Activated naive CD4-positive, alpha-beta T cell treated with anti-CD3 and anti-CD28 coated beads for 36 hours (primary cell): ENCODE measurements around the gene DNAI2. TPM values are rescaled to one million over a fixed set of nuclear protein-coding genes. Genes with fewer than 3 reads are reported as not detected.

Source experiments
- CTCF ChIA-PET: fragments of 350-600 bp; sonication (Branson Sonifier 250); formaldehyde crosslinking; loops from one replicate; lab custom pipeline; 2021; ENCODE audit warnings: antibody characterized with exemption; lab: Charles Lee
- DNase-seq: peaks from one replicate; pipeline ENCODE4 v3.0.0-alpha.2; 2020
- H3K27ac Mint-ChIP-seq: one replicate; pipeline ENCODE4 v1.8.0; 2021; ENCODE audit warnings: mild to moderate bottlenecking, mixed read lengths
- H3K27me3 Mint-ChIP-seq: one replicate; pipeline ENCODE4 v1.8.0; 2021; ENCODE audit warnings: low read depth, mixed read lengths
- H3K36me3 Mint-ChIP-seq: one replicate; pipeline ENCODE4 v1.8.0; 2021; ENCODE audit warnings: low read depth, mixed read lengths
- H3K4me1 Mint-ChIP-seq: one replicate; pipeline ENCODE4 v1.8.0; 2021; ENCODE audit warnings: low read depth, mixed read lengths
- H3K4me3 Mint-ChIP-seq: one replicate; pipeline ENCODE4 v1.8.0; 2021; ENCODE audit warnings: mild to moderate bottlenecking, moderate library complexity, mixed read lengths
- H3K9me3 Mint-ChIP-seq: one replicate; pipeline ENCODE4 v1.8.0; 2021; ENCODE audit warnings: mixed read lengths
- intact Hi-C: fragments of 100-400 bp; cut with micrococcal nuclease; formaldehyde crosslinking; loops from one replicate; pipeline ENCODE4 v1.15.1; 2023
- total RNA-seq, 2 experiments: library from RNA; stranded (reverse); gene quantifications; one replicate each; pipeline ENCODE4 v1.2.3, GENCODE V29; 2021

Gene DNAI2
- total RNA-seq, 2 experiments from 2014 or later, result 0.12 to 0.25 TPM

GRCh38 chr17:74299226-74300009 lies 25.4 kb downstream of the DNAI2 start:
- Mint-ChIP-seq H3K9me3 (peaks cover 2% of the 10 kb centered on the region), H3K27me3 (no peaks in the 10 kb centered on the region), H3K36me3 (no peaks in the 10 kb centered on the region), H3K4me1 (peaks cover 14% of the 10 kb centered on the region), H3K4me3 (no peak overlapping the region), H3K27ac (no peak overlapping the region)
- intact Hi-C loops, result no loop called here
- DNase-seq, result no peak
- CTCF ChIA-PET, result interaction anchor here (1.0 to 2.0 kb wide), 7 partner anchors 11 to 86 kb away, joined by 3 to 8 read pairs (median 4); partner anchors contain the start of genes BTBD17 and TTYH2

GRCh38 chr17:74303305-74303704 lies 29.3 kb downstream of the DNAI2 start:
- Mint-ChIP-seq H3K4me3 (no peak overlapping the region), H3K9me3 (no peaks in the 10 kb centered on the region), H3K4me1 (peaks cover 3% of the 10 kb centered on the region), H3K27ac (no peak overlapping the region), H3K36me3 (no peaks in the 10 kb centered on the region), H3K27me3 (peaks cover 4% of the 10 kb centered on the region)
- CTCF ChIA-PET, result interaction anchor here (1.0 to 1.8 kb wide), 3 partner anchors 49 to 76 kb away, joined by 3 to 4 read pairs (median 3); no protein-coding TSS in a partner anchor
- intact Hi-C loops, result no loop called here
- no peak for DNase-seq

DNA sequence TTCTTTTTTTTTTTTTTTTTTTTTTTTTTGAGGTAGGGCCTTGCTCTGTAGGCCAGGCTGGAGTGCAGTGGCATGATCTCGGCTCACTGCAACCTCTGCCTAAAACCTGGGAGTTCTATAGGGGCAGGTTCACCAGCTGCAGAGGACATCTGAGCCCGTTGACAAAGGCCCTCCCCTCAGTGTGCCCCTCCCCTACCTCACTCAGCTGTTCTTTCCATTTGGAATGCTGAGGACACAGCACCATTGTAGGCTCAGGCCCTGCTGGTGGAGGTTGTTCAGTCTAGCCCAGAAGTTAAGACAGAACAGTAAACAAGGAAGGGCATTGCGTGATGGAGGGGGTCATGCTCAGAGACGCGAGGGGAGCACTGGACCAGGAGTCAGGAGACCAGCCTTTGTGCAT lies 30.1 kb downstream of the DNAI2 start:
- Mint-ChIP-seq H3K4me1 (peaks cover 3% of the 10 kb centered on the region), H3K27ac (no peak overlapping the region), H3K27me3 (peaks cover 4% of the 10 kb centered on the region), H3K36me3 (no peaks in the 10 kb centered on the region), H3K9me3 (no peaks in the 10 kb centered on the region), H3K4me3 (no peak overlapping the region)
- CTCF ChIA-PET, result interaction anchor here (1.8 kb wide), 1 partner anchor 48 kb away, joined by 4 read pairs; no protein-coding TSS in a partner anchor
- intact Hi-C loops, result no loop called here
- no peak for DNase-seq

GRCh38 chr17:74305865-74306654 lies 32.0 kb downstream of the DNAI2 start:
- intact Hi-C loops, result no loop called here

DNA sequence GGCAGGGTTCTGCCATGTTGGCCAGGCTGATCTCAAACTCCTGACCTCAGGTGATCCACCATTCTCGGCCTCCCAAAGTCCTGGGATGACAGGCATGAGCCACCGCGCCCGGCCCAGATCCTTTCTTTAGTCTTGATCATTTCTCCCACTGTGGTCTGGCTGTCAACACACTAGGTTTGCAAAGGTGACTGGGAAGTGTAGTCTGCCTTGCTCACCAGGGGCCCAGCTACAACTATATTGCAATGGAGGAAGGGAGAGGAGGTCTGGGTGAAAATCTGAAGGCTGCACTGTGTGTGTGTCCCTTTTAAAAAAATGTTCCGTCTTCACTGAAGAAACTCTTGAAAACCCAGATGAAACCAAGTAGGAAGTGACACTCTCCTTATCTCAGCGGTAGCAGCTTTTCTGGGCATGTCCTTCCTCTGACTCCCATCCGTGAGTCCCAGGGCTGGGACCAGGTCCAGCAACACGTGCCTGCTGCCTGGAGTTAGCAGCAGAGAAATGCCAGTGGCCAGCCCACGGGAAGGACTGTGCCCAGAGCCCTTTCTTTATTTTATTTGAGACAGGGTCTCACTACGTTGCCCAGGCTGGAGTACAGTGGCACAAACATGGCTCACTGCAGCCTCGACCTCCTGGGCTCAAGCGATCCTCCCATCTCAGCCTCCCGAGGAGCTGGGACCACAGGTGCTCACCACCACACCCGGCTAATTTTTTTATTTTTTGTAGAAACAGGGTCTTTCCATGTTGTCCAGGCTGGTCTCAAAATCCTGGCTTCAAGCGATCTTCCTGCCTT lies 34.1 kb downstream of the DNAI2 start:
- Mint-ChIP-seq H3K36me3 (no peaks in the 10 kb centered on the region), H3K4me3 (no peak overlapping the region), H3K4me1 (peaks cover 3% of the 10 kb centered on the region), H3K9me3 (peaks cover 6% of the 10 kb centered on the region), H3K27me3 (peaks cover 4% of the 10 kb centered on the region), H3K27ac (no peak overlapping the region)
- no peak for DNase-seq
- intact Hi-C loops, result no loop called here
- CTCF ChIA-PET, result interaction anchor here (0.6 to 1.2 kb wide), 2 partner anchors 39 to 60 kb away, joined by 3 read pairs; no protein-coding TSS in a partner anchor

More at GRCh38 chr17:74305865-74306654, 32.0 kb downstream of the DNAI2 start:
- H3K4me1 Mint-ChIP-seq, result peaks cover 3% of the 10 kb centered on the region
- DNase-seq, result no peak
- H3K9me3 Mint-ChIP-seq, result no peaks in the 10 kb centered on the region
- no peaks in the 10 kb centered on the region for H3K36me3 Mint-ChIP-seq
- no peak overlapping the region for H3K27ac Mint-ChIP-seq
- H3K27me3 Mint-ChIP-seq, result peaks cover 4% of the 10 kb centered on the region
- CTCF ChIA-PET, result interaction anchor here (0.6 to 1.9 kb wide), 6 partner anchors 9 to 338 kb away, joined by 3 to 5 read pairs (median 3); partner anchors contain the start of genes BTBD17 and GPR142
- H3K4me3 Mint-ChIP-seq, result no peak overlapping the region

DNA sequence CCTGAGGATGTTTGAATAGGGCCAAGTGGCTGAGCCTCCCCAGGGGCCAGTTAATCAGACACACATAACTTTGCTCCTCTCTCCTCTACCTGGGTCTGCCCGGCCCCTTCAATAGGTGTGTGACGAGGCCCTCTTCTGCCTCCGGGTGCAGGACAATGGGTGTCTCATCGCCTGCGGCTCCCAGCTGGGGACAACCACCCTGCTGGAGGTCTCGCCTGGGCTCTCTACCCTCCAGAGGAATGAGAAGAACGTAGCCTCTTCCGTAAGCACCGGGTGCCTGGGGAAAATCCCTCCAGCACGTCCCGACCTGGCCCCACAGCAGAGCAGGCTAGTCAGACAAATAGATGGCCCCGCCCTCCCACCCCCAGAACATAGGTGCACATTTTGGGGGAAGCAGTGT lies 35.9 kb downstream of the DNAI2 start:
- intact Hi-C loops, result no loop called here
- H3K36me3 Mint-ChIP-seq, result no peaks in the 10 kb centered on the region
- H3K9me3 Mint-ChIP-seq, result peaks cover 6% of the 10 kb centered on the region
- no peak overlapping the region for H3K4me3 Mint-ChIP-seq
- H3K27ac Mint-ChIP-seq, result no peak overlapping the region
- CTCF ChIA-PET, result no interaction called here
- no peak for DNase-seq
- peaks cover 4% of the 10 kb centered on the region for H3K27me3 Mint-ChIP-seq
- peaks cover 3% of the 10 kb centered on the region for H3K4me1 Mint-ChIP-seq

DNA sequence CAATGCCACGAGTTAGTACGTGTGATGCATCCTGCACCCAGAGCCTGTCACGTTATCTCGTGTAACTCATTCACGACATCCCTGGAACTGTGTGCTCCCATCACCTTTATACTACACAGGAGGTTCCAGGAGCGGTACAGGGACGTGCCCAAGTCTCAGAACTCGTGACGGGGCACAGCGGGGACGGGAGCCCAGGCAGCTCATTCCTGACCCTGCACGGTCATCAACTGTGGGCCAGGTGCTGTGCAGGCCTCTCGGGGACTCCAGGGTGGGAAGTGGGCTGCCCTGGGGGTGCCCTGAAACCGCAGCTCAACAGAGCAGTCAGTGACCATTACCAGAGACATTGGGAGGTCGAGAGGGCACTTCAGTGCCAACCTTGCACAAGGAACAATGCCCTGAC lies 40.8 kb downstream of the DNAI2 start:
- no peak overlapping the region for H3K27ac Mint-ChIP-seq
- no peaks in the 10 kb centered on the region for H3K36me3 Mint-ChIP-seq
- no peaks in the 10 kb centered on the region for H3K4me1 Mint-ChIP-seq
- no peak for DNase-seq
- no peaks in the 10 kb centered on the region for H3K27me3 Mint-ChIP-seq
- peaks cover 6% of the 10 kb centered on the region for H3K9me3 Mint-ChIP-seq
- CTCF ChIA-PET, result no interaction called here
- no peak overlapping the region for H3K4me3 Mint-ChIP-seq
- intact Hi-C loops, result no loop called here

DNA sequence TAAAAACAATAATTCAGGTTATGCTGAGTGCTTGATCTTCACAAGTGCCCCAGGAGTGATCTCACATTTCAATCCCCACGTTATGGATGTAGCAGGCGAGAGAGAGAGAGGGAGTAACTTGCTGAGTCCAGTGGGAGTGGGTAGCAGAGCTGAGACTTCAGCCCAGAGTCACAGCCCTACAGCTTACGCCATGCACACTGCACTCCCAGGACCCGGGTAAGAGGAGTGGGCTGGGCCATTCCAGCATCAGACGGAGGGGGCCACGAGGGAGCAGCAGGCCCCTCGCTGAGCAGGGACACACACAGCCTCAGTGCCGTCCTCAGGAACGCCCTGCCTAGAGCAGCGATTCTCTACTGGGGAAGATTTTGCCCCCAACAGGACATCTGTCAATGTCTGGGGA lies 42.2 kb downstream of the DNAI2 start:
- peaks cover 6% of the 10 kb centered on the region for H3K9me3 Mint-ChIP-seq
- no peak overlapping the region for H3K27ac Mint-ChIP-seq
- no peaks in the 10 kb centered on the region for H3K27me3 Mint-ChIP-seq
- intact Hi-C loops, result no loop called here
- CTCF ChIA-PET, result no interaction called here
- H3K36me3 Mint-ChIP-seq, result no peaks in the 10 kb centered on the region
- no peak for DNase-seq
- H3K4me1 Mint-ChIP-seq, result no peaks in the 10 kb centered on the region
- H3K4me3 Mint-ChIP-seq, result no peak overlapping the region

GRCh38 chr17:74317071-74317470 lies 43.0 kb downstream of the DNAI2 start:
- CTCF ChIA-PET, result no interaction called here
- H3K27ac Mint-ChIP-seq, result no peak overlapping the region
- no peaks in the 10 kb centered on the region for H3K4me1 Mint-ChIP-seq
- intact Hi-C loops, result no loop called here
- peaks cover 6% of the 10 kb centered on the region for H3K9me3 Mint-ChIP-seq
- H3K4me3 Mint-ChIP-seq, result no peak overlapping the region
- DNase-seq, result no peak
- no peaks in the 10 kb centered on the region for H3K27me3 Mint-ChIP-seq
- H3K36me3 Mint-ChIP-seq, result no peaks in the 10 kb centered on the region

DNA sequence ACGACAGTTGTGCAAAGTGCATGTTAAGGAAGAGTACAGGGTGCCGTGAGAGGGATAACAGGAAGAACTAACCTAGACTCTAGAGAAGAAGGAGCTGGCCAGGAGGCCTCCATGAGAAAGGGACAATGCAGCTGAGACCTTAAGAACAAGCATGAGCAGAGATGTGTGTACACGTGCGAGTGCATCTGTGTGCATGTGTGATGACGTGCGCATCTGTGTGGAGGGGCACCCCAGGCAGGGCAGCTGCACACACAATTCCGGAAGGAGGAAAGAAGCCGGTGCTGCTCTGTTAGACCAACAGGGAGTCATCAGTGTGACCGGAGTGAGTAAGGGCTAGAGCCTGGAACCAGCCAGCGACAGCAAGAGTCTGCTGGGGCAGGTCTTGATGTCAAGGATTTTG lies 44.4 kb downstream of the DNAI2 start:
- DNase-seq, result no peak
- H3K4me1 Mint-ChIP-seq, result no peaks in the 10 kb centered on the region
- no peaks in the 10 kb centered on the region for H3K36me3 Mint-ChIP-seq
- intact Hi-C loops, result no loop called here
- H3K9me3 Mint-ChIP-seq, result no peaks in the 10 kb centered on the region
- no peak overlapping the region for H3K27ac Mint-ChIP-seq
- no peak overlapping the region for H3K4me3 Mint-ChIP-seq
- CTCF ChIA-PET, result no interaction called here
- H3K27me3 Mint-ChIP-seq, result no peaks in the 10 kb centered on the region

DNA sequence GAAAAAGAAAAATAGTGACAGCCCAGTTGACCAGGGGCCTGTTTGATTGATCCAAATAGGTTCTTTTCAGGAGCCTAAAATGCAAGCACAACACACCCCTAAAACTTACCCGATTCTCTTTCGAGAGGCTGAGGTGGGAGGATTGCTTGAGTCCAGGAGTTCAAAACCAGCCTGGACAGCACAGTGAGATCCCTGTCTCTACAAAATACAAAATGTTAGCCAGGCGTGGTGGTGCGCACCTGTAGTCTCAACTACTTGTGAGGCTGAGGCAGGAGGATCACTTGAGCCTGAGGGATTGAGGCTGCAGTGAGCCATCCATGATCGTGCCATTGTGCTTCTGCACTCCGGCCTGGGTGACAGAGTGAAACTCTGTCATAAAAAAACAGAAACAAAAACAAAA lies 50.5 kb downstream of the DNAI2 start:
- Mint-ChIP-seq H3K4me1 (peaks cover 8% of the 10 kb centered on the region), H3K27ac (no peak overlapping the region), H3K36me3 (no peaks in the 10 kb centered on the region), H3K27me3 (peaks cover 16% of the 10 kb centered on the region), H3K4me3 (no peak overlapping the region), H3K9me3 (no peaks in the 10 kb centered on the region)
- intact Hi-C loops, result no loop called here
- CTCF ChIA-PET, result no interaction called here
- no peak for DNase-seq

- DNase-seq, result no peak
- Mint-ChIP-seq H3K4me1 (peaks cover 10% of the 10 kb centered on the region), H3K36me3 (no peaks in the 10 kb centered on the region), H3K27me3 (peaks cover 18% of the 10 kb centered on the region), H3K27ac (no peak overlapping the region), H3K9me3 (no peaks in the 10 kb centered on the region), H3K4me3 (peak overlapping the region; percentile 19)
- CTCF ChIA-PET, result no interaction called here
- intact Hi-C loops, result no loop called here
Measured at GRCh38 chr17:74325376-74325742, 51.3 kb downstream of the DNAI2 start.
